GM12892 (cell line): ENCODE measurements around the gene KMT2A.

ENCODE experiments used
- POLR2A ChIP-seq: IDR thresholded peaks from 2 replicates; pipeline ENCODE4 v1.6.1; 2011; ENCODE audit warnings: low read depth, low read length, control low read depth
- POLR2AphosphoS5 ChIP-seq: IDR thresholded peaks from 2 replicates; pipeline ENCODE4 v1.6.1; 2011; ENCODE audit warnings: low read depth, low read length, control low read depth

DNA sequence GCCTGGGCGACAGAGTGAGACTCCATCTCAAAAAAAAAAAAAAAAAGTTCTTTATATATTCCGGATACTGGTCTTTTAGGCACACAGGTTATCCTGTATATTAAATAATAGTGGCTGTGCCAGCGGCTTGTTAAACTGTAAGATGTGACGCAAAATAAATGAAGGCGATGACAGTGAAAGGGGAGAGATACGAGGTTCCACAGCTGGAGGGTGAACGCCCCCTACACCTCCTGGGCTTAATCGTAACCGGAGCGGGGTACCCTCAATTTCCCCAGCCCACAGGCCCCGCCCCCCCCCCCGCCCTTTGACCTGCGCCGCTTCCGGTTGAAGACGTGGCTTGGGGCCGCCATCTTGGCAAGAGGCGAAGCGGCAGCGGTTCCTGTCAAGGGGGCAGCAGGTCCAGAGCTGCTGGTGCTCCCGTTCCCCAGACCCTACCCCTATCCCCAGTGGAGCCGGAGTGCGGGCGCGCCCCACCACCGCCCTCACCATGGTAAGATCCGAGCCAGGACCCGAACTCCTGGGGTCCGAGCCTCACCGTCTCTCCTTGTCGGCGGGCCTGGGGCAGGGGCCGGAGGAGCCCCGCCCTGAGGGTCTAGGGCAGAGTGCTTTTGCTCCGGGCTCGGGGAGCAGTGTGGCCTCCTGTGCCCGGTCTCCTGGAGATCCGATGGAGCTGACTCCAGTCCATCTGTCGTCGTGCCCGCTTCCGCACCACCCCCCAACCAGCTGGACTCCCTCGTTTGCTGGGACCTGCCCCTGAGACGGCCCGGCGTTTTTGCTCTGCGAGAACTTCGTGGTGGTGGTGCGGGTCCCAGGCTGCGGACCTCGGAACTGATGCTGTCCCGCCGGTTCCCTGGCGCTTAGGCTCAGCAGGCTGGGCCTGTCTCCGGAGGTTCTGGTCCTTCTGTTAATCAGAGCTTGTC lies 136.0 kb downstream of the KMT2A start, which contains the start of gene ARCN1:
- TF ChIP-seq POLR2A = peak; percentile 89
- peak; percentile 90 for TF ChIP-seq POLR2AphosphoS5
